IMR-90 (cell line): Measurements from ENCODE around the gene R3HDML. TPM values are rescaled to one million over a fixed set of nuclear protein-coding genes. Genes with fewer than 3 reads are reported as not detected.

ENCODE experiments used
- ATAC-seq: fragments of 200-7000 bp; cut with Tn5 transposase; 2 replicates; pipeline ENCODE4 v1.9.1; 2020; ENCODE audit warnings: low read depth, mild to moderate bottlenecking, moderate library complexity
- BruUV-seq: library from RNA; stranded (reverse); fragments of 400-500 nt; replicated peaks from 2 replicates; lab custom pipeline; 2021; lab: Mats Ljungman, UMichigan
- CTCF ChIA-PET: fragments of 300-600 bp; formaldehyde crosslinking; extraction: SDS; loops from one replicate; lab custom pipeline; 2021; ENCODE audit warnings: antibody characterized with exemption; lab: Yijun Ruan, JAX
- POLR2A ChIA-PET: fragments of 300-600 bp; sonication (Branson Sonifier 250); formaldehyde crosslinking; loops from one replicate; lab custom pipeline; 2022; ENCODE audit warnings: antibody characterized with exemption; ENCODE audit not compliant: unreplicated experiment; lab: Charles Lee
- DNase-seq: peaks from one replicate; pipeline ENCODE4 v3.0.0; 2013
- H2AFZ ChIP-seq: replicated peaks from 2 replicates; pipeline ENCODE3; 2013; ENCODE audit warnings: low read length, mild to moderate bottlenecking; ENCODE audit not compliant: poor library complexity
- H2AK5ac ChIP-seq: 2 replicates; pipeline ENCODE4 v1.6.1; 2013; ENCODE audit warnings: low read depth, low read length, inconsistent platforms
- H2AK9ac ChIP-seq: replicated peaks from 2 replicates; pipeline ENCODE3; 2013; ENCODE audit warnings: mild to moderate bottlenecking, low read depth, low read length, moderate library complexity; ENCODE audit not compliant: poor library complexity
- H2BK120ac ChIP-seq: 2 replicates; pipeline ENCODE4 v1.6.1; 2013; ENCODE audit warnings: low read depth, low read length, inconsistent platforms
- H2BK15ac ChIP-seq: 3 replicates; pipeline ENCODE4 v1.6.1; 2013; ENCODE audit warnings: low read depth, low read length, inconsistent platforms
- H2BK20ac ChIP-seq: 2 replicates; pipeline ENCODE4 v1.6.1; 2013; ENCODE audit warnings: low read depth, mild to moderate bottlenecking, inconsistent platforms, low read length, moderate library complexity
- H2BK5ac ChIP-seq: 2 replicates; pipeline ENCODE4 v1.6.1; 2013; ENCODE audit warnings: mild to moderate bottlenecking, low read depth, low read length, inconsistent platforms; ENCODE audit not compliant: poor library complexity, severe bottlenecking
- H3K14ac ChIP-seq: replicated peaks from 2 replicates; pipeline ENCODE4 v1.6.1; 2013; ENCODE audit warnings: low read depth, low read length, inconsistent platforms
- H3K18ac ChIP-seq: 2 replicates; pipeline ENCODE4 v1.6.1; 2013; ENCODE audit warnings: low read depth, low read length, control low read depth
- H3K23ac ChIP-seq: 2 replicates; pipeline ENCODE4 v1.6.1; 2013; ENCODE audit warnings: low read depth, low read length, inconsistent platforms
- H3K27ac ChIP-seq: 2 replicates; pipeline ENCODE4 v1.5.1; 2013; ENCODE audit warnings: mild to moderate bottlenecking, control low read depth, low read length; ENCODE audit not compliant: insufficient read depth
- H3K27me3 ChIP-seq: 2 replicates; pipeline ENCODE4 v1.6.1; 2013; ENCODE audit warnings: low read length; ENCODE audit not compliant: control insufficient read depth, insufficient read depth
- H3K36me3 ChIP-seq: 2 replicates; pipeline ENCODE4 v1.6.1; 2013; ENCODE audit warnings: low read length, mixed read lengths; ENCODE audit not compliant: control insufficient read depth, insufficient read depth
- H3K4ac ChIP-seq: 2 replicates; pipeline ENCODE4 v1.6.1; 2013; ENCODE audit warnings: low read depth, low read length, inconsistent platforms
- H3K4me1 ChIP-seq: 2 replicates; pipeline ENCODE4 v1.6.1; 2013; ENCODE audit warnings: low read length, mixed read lengths; ENCODE audit not compliant: control insufficient read depth, insufficient read depth
- H3K4me2 ChIP-seq: 2 replicates; pipeline ENCODE4 v1.6.1; 2013; ENCODE audit warnings: low read depth, mild to moderate bottlenecking, control low read depth, low read length, moderate library complexity
- H3K4me3 ChIP-seq: 2 replicates; pipeline ENCODE4 v1.5.1; 2013; ENCODE audit warnings: low read depth, mild to moderate bottlenecking, control low read depth, low read length, moderate library complexity; ENCODE audit not compliant: insufficient read depth
- H3K56ac ChIP-seq: 2 replicates; pipeline ENCODE4 v1.6.1; 2013; ENCODE audit warnings: low read length, inconsistent platforms; ENCODE audit not compliant: insufficient read depth; ENCODE audit errors: extremely low read depth
- H3K79me1 ChIP-seq, 2 experiments: 2 replicates each; pipeline ENCODE4 v1.6.1; 2013; ENCODE audit warnings: low read length in 2 of 2, inconsistent platforms in 1 of 2, low read depth in 1 of 2
- H3K9ac ChIP-seq: 2 replicates; pipeline ENCODE4 v1.6.1; 2013; ENCODE audit warnings: low read depth, low read length, control low read depth
- H3K9me1 ChIP-seq: 2 replicates; pipeline ENCODE4 v1.6.1; 2013; ENCODE audit warnings: low read length, inconsistent platforms; ENCODE audit not compliant: insufficient read depth
- H3K9me3 ChIP-seq: 2 replicates; pipeline ENCODE4 v1.6.1; 2013; ENCODE audit warnings: low read length; ENCODE audit not compliant: control insufficient read depth, insufficient read depth
- H4K20me1 ChIP-seq: 2 replicates; pipeline ENCODE4 v1.6.1; 2013; ENCODE audit warnings: low read length, inconsistent platforms; ENCODE audit not compliant: insufficient read depth
- H4K5ac ChIP-seq: 2 replicates; pipeline ENCODE4 v1.6.1; 2013; ENCODE audit warnings: mild to moderate bottlenecking, low read depth, low read length, control low read depth
- H4K8ac ChIP-seq, 2 experiments: 2 replicates each; pipeline ENCODE4 v1.6.1; 2013; ENCODE audit warnings: low read depth in 2 of 2, low read length in 2 of 2, control low read depth in 1 of 2, inconsistent platforms in 1 of 2
- H4K91ac ChIP-seq: 2 replicates; pipeline ENCODE4 v1.6.1; 2013; ENCODE audit warnings: low read depth, low read length, inconsistent platforms; ENCODE audit not compliant: insufficient read depth
- BHLHE40 ChIP-seq: fragments of 150-350 bp; IDR thresholded peaks from 2 replicates; pipeline ENCODE4 v1.6.1; 2016; ENCODE audit warnings: mild to moderate bottlenecking, low read depth, low read length
- CEBPB ChIP-seq: IDR thresholded peaks from 2 replicates; pipeline ENCODE4 v1.6.1; 2012; ENCODE audit warnings: low read depth, low read length, improper control_type of control experiment
- CHD1 ChIP-seq: IDR thresholded peaks from 2 replicates; pipeline ENCODE4 v1.6.1; 2012; ENCODE audit warnings: low read depth, low read length, improper control_type of control experiment
- FOS ChIP-seq: fragments of 150-350 bp; IDR thresholded peaks from 2 replicates; pipeline ENCODE4 v1.6.1; 2016; ENCODE audit warnings: low read depth, low read length
- MAFK ChIP-seq: IDR thresholded peaks from 2 replicates; pipeline ENCODE4 v1.6.1; 2012; ENCODE audit warnings: low read depth, low read length, improper control_type of control experiment
- MAZ ChIP-seq: IDR thresholded peaks from 2 replicates; pipeline ENCODE4 v1.6.1; 2012; ENCODE audit warnings: low read depth, mild to moderate bottlenecking, low read length, improper control_type of control experiment, moderate library complexity, borderline replicate concordance
- MXI1 ChIP-seq: IDR thresholded peaks from 2 replicates; pipeline ENCODE4 v1.6.1; 2012; ENCODE audit warnings: low read depth, mild to moderate bottlenecking, low read length, moderate library complexity, borderline replicate concordance
- NFE2L2 ChIP-seq: fragments of 150-350 bp; IDR thresholded peaks from 2 replicates; pipeline ENCODE4 v1.6.1; 2016; ENCODE audit warnings: low read depth, mild to moderate bottlenecking, low read length
- POLR2A ChIP-seq: IDR thresholded peaks from 2 replicates; pipeline ENCODE4 v1.6.1; 2012; ENCODE audit warnings: mild to moderate bottlenecking, low read depth, low read length
- RAD21 ChIP-seq: IDR thresholded peaks from 2 replicates; pipeline ENCODE4 v1.6.1; 2012; ENCODE audit warnings: low read length, improper control_type of control experiment
- RCOR1 ChIP-seq: IDR thresholded peaks from 2 replicates; pipeline ENCODE4 v1.6.1; 2012; ENCODE audit warnings: mild to moderate bottlenecking, low read length, improper control_type of control experiment; ENCODE audit not compliant: insufficient replicate concordance
- RFX5 ChIP-seq: IDR thresholded peaks from 2 replicates; pipeline ENCODE4 v1.8.0; 2012; ENCODE audit warnings: low read depth, mild to moderate bottlenecking, low read length, moderate library complexity
- SMC3 ChIP-seq: fragments of 150-350 bp; IDR thresholded peaks from 2 replicates; pipeline ENCODE4 v1.6.1; 2016; ENCODE audit warnings: low read depth, mild to moderate bottlenecking, antibody characterized with exemption, low read length, moderate library complexity
- WGBS, 2 experiments: methylation state at CpG; one replicate each; pipeline versions ENCODE4 v1.1.5 to v1.1.7; 2013; ENCODE audit warnings: missing lambda C conversion rate in 2 of 2; ENCODE audit not compliant: insufficient read length in 1 of 2; ENCODE audit errors: extremely low coverage in 2 of 2; 5-methylcytosine and 5-hydroxymethylcytosine counted together
- dilution Hi-C: fragments of 300-500 bp; cut with HindIII; formaldehyde crosslinking; loops from one replicate; pipeline ENCODE4 v1.14.3; 2018; ENCODE audit warnings: low sequenced_read_pairs; ENCODE audit not compliant: unreplicated experiment
- in situ Hi-C: fragments of 300-500 bp; cut with MboI; formaldehyde crosslinking; loops from 3 replicates; pipeline ENCODE4 v1.14.3; 2019; ENCODE audit warnings: low sequenced_read_pairs, inconsistent platforms, mixed read lengths
- intact Hi-C: fragments of 100-400 bp; cut with micrococcal nuclease; formaldehyde crosslinking; loops from 2 replicates; pipeline ENCODE4 v1.10.0; 2022
- polyA plus RNA-seq, 3 experiments: library from polyadenylated mRNA; depleted of rRNA; stranded (reverse); fragments of >200 nt; gene quantifications; 2 replicates each; pipeline ENCODE4 v1.2.3, GENCODE V29; 2012; ENCODE audit warnings: low replicate concordance in 1 of 3
- total RNA-seq: library from RNA; depleted of rRNA; stranded (reverse); fragments of >200 nt; gene quantifications from 2 replicates; pipeline ENCODE4 v1.2.3, GENCODE V29; 2012
- TF ChIP-seq, protein P1 (sequence below): conservative IDR thresholded peaks from 2 replicates; pipeline ENCODE4 v1.5.1; 2012; ENCODE audit warnings: mild to moderate bottlenecking, low read depth, low read length, improper control_type of control experiment
- TF ChIP-seq, protein P2 (sequence below): fragments of 150-350 bp; IDR thresholded peaks from 2 replicates; pipeline ENCODE4 v1.6.1; 2017; ENCODE audit warnings: mild to moderate bottlenecking, antibody characterized with exemption, low read length, low read depth
- TF ChIP-seq, protein P3 (sequence below): fragments of 150-350 bp; IDR thresholded peaks from 2 replicates; pipeline ENCODE4 v1.6.1; 2016; ENCODE audit warnings: low read depth, mild to moderate bottlenecking, low read length, moderate library complexity, borderline replicate concordance

The R3HDML gene
- total and polyA plus RNA-seq, 2 of the 4 experiments (the other 2 are of a cell fraction): not detected

DNA sequence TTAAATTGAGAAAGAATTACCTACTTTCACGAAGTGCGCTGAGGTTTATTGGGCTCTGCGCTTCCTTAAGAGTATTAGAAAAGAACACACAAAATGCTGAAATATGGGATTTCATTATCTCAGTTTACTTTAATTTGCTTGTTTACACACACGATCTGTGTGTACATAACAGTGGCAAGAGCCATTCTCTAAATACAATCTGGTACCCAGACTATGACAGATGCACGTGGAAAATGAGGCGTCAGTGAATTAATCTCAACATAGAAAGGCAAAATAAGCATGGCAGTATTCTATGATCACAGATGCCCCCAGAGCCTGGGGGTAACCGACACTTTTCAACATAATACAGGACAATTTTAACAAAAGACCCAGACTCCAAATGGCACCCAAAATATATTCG is 34.1 kb upstream of the R3HDML start:
- Histone ChIP-seq H2BK5ac (no peak overlapping the region), H2BK20ac (no peak overlapping the region), H2AK5ac (no peak overlapping the region), H3K4me2 (no peak overlapping the region), H2BK15ac (no peak overlapping the region), H4K91ac (no peak overlapping the region), H3K9ac (no peak overlapping the region), H4K8ac (no peak overlapping the region), H3K27me3 (no peaks in the 10 kb centered on the region), H3K4me3 (no peak overlapping the region), H4K5ac (no peak overlapping the region), H2BK120ac (no peak overlapping the region), H3K27ac (no peak overlapping the region), H3K4ac (no peak overlapping the region), H3K23ac (no peak overlapping the region), H3K4me1 (no peaks in the 10 kb centered on the region), H3K36me3 (0 out of 2 replicates have a peak, but pooled peaks cover 1% of the 10 kb centered on the region), H3K56ac (no peak overlapping the region), H3K18ac (no peak overlapping the region), H3K9me3 (no peaks in the 10 kb centered on the region), H2AK9ac (no peak overlapping the region), H4K20me1 (no peaks in the 10 kb centered on the region), H3K79me1 (peaks cover 0 to 3% of the 10 kb centered on the region in 2 experiments; a peak in 2 of 4 replicates), H3K14ac (no peak overlapping the region), H3K9me1 (peaks cover 3% of the 10 kb centered on the region; the same call in 1 of the 2 replicates), H2AFZ (no peak overlapping the region)
- ChIA-PET POLR2A (no interaction called here), CTCF (no interaction called here)
- TF ChIP-seq MAFK (no peak), MXI1 (no peak), RFX5 (no peak), CHD1 (no peak), MAZ (no peak), FOS (no peak), BHLHE40 (no peak), POLR2A (no peak), CEBPB (no peak), SMC3 (no peak), NFE2L2 (no peak), RCOR1 (no peak), RAD21 (no peak)
- TF ChIP-seq, protein P1, sequence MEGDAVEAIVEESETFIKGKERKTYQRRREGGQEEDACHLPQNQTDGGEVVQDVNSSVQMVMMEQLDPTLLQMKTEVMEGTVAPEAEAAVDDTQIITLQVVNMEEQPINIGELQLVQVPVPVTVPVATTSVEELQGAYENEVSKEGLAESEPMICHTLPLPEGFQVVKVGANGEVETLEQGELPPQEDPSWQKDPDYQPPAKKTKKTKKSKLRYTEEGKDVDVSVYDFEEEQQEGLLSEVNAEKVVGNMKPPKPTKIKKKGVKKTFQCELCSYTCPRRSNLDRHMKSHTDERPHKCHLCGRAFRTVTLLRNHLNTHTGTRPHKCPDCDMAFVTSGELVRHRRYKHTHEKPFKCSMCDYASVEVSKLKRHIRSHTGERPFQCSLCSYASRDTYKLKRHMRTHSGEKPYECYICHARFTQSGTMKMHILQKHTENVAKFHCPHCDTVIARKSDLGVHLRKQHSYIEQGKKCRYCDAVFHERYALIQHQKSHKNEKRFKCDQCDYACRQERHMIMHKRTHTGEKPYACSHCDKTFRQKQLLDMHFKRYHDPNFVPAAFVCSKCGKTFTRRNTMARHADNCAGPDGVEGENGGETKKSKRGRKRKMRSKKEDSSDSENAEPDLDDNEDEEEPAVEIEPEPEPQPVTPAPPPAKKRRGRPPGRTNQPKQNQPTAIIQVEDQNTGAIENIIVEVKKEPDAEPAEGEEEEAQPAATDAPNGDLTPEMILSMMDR: no peak
- TF ChIP-seq, protein P2, sequence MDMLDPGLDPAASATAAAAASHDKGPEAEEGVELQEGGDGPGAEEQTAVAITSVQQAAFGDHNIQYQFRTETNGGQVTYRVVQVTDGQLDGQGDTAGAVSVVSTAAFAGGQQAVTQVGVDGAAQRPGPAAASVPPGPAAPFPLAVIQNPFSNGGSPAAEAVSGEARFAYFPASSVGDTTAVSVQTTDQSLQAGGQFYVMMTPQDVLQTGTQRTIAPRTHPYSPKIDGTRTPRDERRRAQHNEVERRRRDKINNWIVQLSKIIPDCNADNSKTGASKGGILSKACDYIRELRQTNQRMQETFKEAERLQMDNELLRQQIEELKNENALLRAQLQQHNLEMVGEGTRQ: no peak
- TF ChIP-seq, protein P3, sequence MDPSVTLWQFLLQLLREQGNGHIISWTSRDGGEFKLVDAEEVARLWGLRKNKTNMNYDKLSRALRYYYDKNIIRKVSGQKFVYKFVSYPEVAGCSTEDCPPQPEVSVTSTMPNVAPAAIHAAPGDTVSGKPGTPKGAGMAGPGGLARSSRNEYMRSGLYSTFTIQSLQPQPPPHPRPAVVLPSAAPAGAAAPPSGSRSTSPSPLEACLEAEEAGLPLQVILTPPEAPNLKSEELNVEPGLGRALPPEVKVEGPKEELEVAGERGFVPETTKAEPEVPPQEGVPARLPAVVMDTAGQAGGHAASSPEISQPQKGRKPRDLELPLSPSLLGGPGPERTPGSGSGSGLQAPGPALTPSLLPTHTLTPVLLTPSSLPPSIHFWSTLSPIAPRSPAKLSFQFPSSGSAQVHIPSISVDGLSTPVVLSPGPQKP: no peak
- in situ Hi-C loops: no loop called here
- dilution Hi-C loops: no loop called here
- no CpG with 5 or more reads among the region's 8 CpGs for WGBS, 2 experiments
- DNase-seq (no peak), ATAC-seq (no peak)
- intact Hi-C loops: no loop called here
- BruUV-seq: no TSS peak
